Smooth muscle cell (in vitro differentiated cells): ENCODE measurements around the gene EARS2. TPM values are rescaled to one million over a fixed set of nuclear protein-coding genes. Genes with fewer than 3 reads are reported as not detected.

Experiments
- DNase-seq: peaks from one replicate; lab custom pipeline; 2025; ENCODE audit not compliant: unreplicated experiment; lab: John Stamatoyannopoulos, UW
- H2AFZ ChIP-seq: fragments of 200-600 bp; sonication (generic); 2 replicates; pipeline ENCODE4 v1.6.0; 2016; ENCODE audit warnings: antibody characterized with exemption, low read depth, mild to moderate bottlenecking
- H3F3A ChIP-seq: fragments of 200-600 bp; sonication (generic); 2 replicates; pipeline ENCODE4 v1.6.0; 2017; ENCODE audit warnings: antibody characterized with exemption, low read depth
- H3K27ac ChIP-seq: fragments of 200-600 bp; sonication (generic); 2 replicates; pipeline ENCODE4 v1.5.1; 2016; ENCODE audit warnings: low read depth, mild to moderate bottlenecking
- H3K27me3 ChIP-seq: fragments of 200-600 bp; sonication (generic); 2 replicates; pipeline ENCODE4 v1.6.1; 2016; ENCODE audit warnings: low read depth, mild to moderate bottlenecking
- H3K36me3 ChIP-seq: fragments of 200-600 bp; sonication (generic); 2 replicates; pipeline ENCODE4 v1.5.1; 2016; ENCODE audit warnings: low read depth
- H3K4me1 ChIP-seq: fragments of 200-600 bp; sonication (generic); 2 replicates; pipeline ENCODE4 v1.5.1; 2016; ENCODE audit warnings: low read depth
- H3K4me2 ChIP-seq: fragments of 200-600 bp; sonication (generic); 2 replicates; pipeline ENCODE4 v1.6.0; 2016; ENCODE audit warnings: mild to moderate bottlenecking
- H3K4me3 ChIP-seq: fragments of 200-600 bp; sonication (generic); 2 replicates; pipeline ENCODE4 v1.5.1; 2016; ENCODE audit warnings: mild to moderate bottlenecking
- H3K79me2 ChIP-seq: fragments of 200-600 bp; sonication (generic); 2 replicates; pipeline ENCODE4 v1.6.0; 2016; ENCODE audit warnings: low read depth, mild to moderate bottlenecking
- H3K9ac ChIP-seq: fragments of 200-600 bp; sonication (generic); 2 replicates; pipeline ENCODE4 v1.6.0; 2016; ENCODE audit warnings: low read depth
- H3K9me3 ChIP-seq: fragments of 200-600 bp; sonication (generic); replicated peaks from 2 replicates; pipeline ENCODE4 v1.5.1; 2016; ENCODE audit warnings: low read depth
- H4K20me1 ChIP-seq: fragments of 200-600 bp; sonication (generic); 2 replicates; pipeline ENCODE4 v1.6.0; 2016; ENCODE audit warnings: low read depth
- WGBS: methylation state at CpG from one replicate; pipeline ENCODE4 v1.1.7; 2016; ENCODE audit warnings: low lambda C conversion rate; 5-methylcytosine and 5-hydroxymethylcytosine counted together
- polyA plus RNA-seq: library from polyadenylated mRNA; unstranded; fragments of >200 nt; fragmentation: Nextera tagmentation; extraction: Ambion mirVana; gene quantifications from 2 replicates; pipeline ENCODE4 v1.2.1, GENCODE V29; 2016
- total RNA-seq: library from RNA; depleted of rRNA; stranded (reverse); fragments of >200 nt; gene quantifications from 2 replicates; pipeline ENCODE4 v1.2.3, GENCODE V29; 2014
- TF ChIP-seq, protein P1 (sequence below): fragments of 200-600 bp; sonication (generic); IDR thresholded peaks from 2 replicates; pipeline ENCODE4 v1.5.1; 2017; ENCODE audit warnings: borderline replicate concordance, mild to moderate bottlenecking, antibody characterized with exemption; ENCODE audit not compliant: insufficient read depth, poor library complexity, severe bottlenecking

Gene EARS2
- total and polyA plus RNA-seq, 2 experiments from 2014 or later, result 13.0 to 32.8 TPM

DNA sequence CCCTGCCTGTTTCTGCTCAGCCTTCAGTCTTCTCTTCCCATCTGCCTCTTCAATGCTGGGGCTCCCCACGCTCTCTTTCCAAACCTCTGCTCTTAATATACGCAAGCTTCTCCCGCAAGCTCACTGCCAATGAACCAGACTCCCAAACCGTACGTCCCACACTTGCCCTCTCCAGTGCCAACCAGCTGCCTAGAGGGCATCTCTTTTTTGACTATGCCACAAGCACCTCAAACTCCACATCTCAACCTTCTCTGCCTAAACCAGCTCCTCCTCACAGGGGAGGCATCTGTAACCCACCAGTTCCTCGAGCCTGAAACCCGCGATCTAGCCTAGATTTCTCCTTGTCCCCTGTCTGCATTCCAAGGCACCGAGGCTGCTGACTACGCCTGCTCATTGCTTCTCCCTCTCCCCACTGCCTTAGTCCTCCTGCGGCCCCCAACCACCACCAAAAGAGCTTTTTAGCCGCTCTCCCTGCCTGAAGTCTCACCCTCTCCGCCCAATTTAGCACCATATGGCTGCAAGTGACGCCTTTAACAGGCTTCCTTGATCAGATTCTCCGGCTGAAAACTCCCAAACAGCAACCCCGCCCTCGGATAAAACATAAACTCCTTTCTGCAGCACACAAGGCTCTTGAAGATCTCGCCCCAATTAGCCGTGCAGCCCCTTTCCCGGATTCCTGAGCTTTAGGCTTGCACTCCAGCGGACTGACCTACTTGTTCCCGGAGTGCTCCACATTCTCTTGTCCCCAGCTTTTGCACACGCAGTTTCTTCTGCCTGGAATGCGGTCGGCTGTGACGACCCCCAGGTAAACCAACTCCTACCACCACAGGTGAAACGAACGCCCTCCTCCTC lies 48.3 kb downstream of the EARS2 start:
- H3K36me3 ChIP-seq, result no peaks in the 10 kb centered on the region
- H3K27me3 ChIP-seq, result no peaks in the 10 kb centered on the region
- peak overlapping the region; percentile 86 for H3K4me2 ChIP-seq
- peaks cover 14% of the 10 kb centered on the region for H3F3A ChIP-seq
- H3K4me1 ChIP-seq, result peaks cover 33% of the 10 kb centered on the region
- no peak overlapping the region for H2AFZ ChIP-seq
- WGBS, result 19% methylated on average over 28 of the region's 28 CpGs
- H3K4me3 ChIP-seq, result peak overlapping the region; percentile 79
- TF ChIP-seq, protein P1, sequence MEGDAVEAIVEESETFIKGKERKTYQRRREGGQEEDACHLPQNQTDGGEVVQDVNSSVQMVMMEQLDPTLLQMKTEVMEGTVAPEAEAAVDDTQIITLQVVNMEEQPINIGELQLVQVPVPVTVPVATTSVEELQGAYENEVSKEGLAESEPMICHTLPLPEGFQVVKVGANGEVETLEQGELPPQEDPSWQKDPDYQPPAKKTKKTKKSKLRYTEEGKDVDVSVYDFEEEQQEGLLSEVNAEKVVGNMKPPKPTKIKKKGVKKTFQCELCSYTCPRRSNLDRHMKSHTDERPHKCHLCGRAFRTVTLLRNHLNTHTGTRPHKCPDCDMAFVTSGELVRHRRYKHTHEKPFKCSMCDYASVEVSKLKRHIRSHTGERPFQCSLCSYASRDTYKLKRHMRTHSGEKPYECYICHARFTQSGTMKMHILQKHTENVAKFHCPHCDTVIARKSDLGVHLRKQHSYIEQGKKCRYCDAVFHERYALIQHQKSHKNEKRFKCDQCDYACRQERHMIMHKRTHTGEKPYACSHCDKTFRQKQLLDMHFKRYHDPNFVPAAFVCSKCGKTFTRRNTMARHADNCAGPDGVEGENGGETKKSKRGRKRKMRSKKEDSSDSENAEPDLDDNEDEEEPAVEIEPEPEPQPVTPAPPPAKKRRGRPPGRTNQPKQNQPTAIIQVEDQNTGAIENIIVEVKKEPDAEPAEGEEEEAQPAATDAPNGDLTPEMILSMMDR, result no peak
- peaks cover 53% of the 10 kb centered on the region for H3K79me2 ChIP-seq
- no peak overlapping the region for H3K27ac ChIP-seq
- peaks cover 60% of the 10 kb centered on the region for H4K20me1 ChIP-seq
- no peak for DNase-seq
- no peaks in the 10 kb centered on the region for H3K9me3 ChIP-seq
- peak overlapping the region; percentile 13 for H3K9ac ChIP-seq

- Histone ChIP-seq H2AFZ (no peak overlapping the region), H3K9me3 (no peaks in the 10 kb centered on the region), H3K4me3 (no peak overlapping the region), H3K79me2 (peaks cover 75% of the 10 kb centered on the region), H3K27me3 (no peaks in the 10 kb centered on the region), H3K4me2 (no peak overlapping the region), H3K4me1 (peaks cover 42% of the 10 kb centered on the region), H3K36me3 (no peaks in the 10 kb centered on the region), H3F3A (peaks cover 14% of the 10 kb centered on the region), H3K9ac (no peak overlapping the region), H3K27ac (no peak overlapping the region), H4K20me1 (peaks cover 82% of the 10 kb centered on the region)
- DNase-seq, result no peak
- TF ChIP-seq, protein P1, result no peak
- 94% methylated on average over 8 of the region's 8 CpGs for WGBS
Observed at GRCh38 chr16:23506606-23506994, 50.5 kb downstream of the EARS2 start.

- Histone ChIP-seq H3K4me3 (no peak overlapping the region), H3F3A (peaks cover 14% of the 10 kb centered on the region), H2AFZ (no peak overlapping the region), H3K27me3 (no peaks in the 10 kb centered on the region), H3K4me1 (peaks cover 42% of the 10 kb centered on the region), H4K20me1 (peaks cover 88% of the 10 kb centered on the region), H3K79me2 (peaks cover 81% of the 10 kb centered on the region), H3K27ac (no peak overlapping the region), H3K36me3 (no peaks in the 10 kb centered on the region), H3K4me2 (no peak overlapping the region), H3K9me3 (no peaks in the 10 kb centered on the region), H3K9ac (no peak overlapping the region)
- TF ChIP-seq, protein P1, result no peak
- 83% methylated on average over 7 of the region's 7 CpGs for WGBS
- no peak for DNase-seq
Observed at GRCh38 chr16:23505671-23506605, 51.2 kb downstream of the EARS2 start.
